Stomach (tissue), 9 donors: ENCODE results near the gene SLC35E2B. TPM values are rescaled to one million over a fixed set of nuclear protein-coding genes. Genes with fewer than 3 reads are reported as not detected.
"Not testable (repeated sequence)": the region's sequence is repeated elsewhere in the genome, so short reads cannot be mapped to it uniquely, and the experiment has no call there.

ENCODE experiments used
- DNase-seq, 2 donors: peaks; one replicate each; pipeline versions ENCODE4 v3.0.0 to v3.0.0-alpha.2; 2013 to 2019
- H3K27ac ChIP-seq, 5 donors: fragments of 200-600 bp in 4 of 5; sonication (generic) in 4 of 5; one replicate each; pipeline ENCODE4 v1.5.1; 2013 to 2019; ENCODE audit warnings: mild to moderate bottlenecking in 1 of 5, moderate library complexity in 1 of 5
- H3K27me3 ChIP-seq, 3 donors: fragments of 200-600 bp; sonication (generic); one replicate each; pipeline ENCODE4 v1.5.1; 2017 to 2019; ENCODE audit warnings: mixed run types in 1 of 3
- H3K36me3 ChIP-seq, 4 donors: fragments of 200-600 bp; sonication (generic); 1 replicate in 3 of 4; 2 replicates in 1 of 4; pipeline ENCODE4 v1.5.1; 2016 to 2019
- H3K4me1 ChIP-seq, 4 donors: fragments of 200-600 bp; sonication (generic); one replicate each; pipeline ENCODE4 v1.5.1; 2016 to 2019
- H3K4me3 ChIP-seq, 4 donors: fragments of 200-600 bp; sonication (generic) in 3 of 4; one replicate each; pipeline ENCODE4 v1.5.1; 2016 to 2019; ENCODE audit warnings: mild to moderate bottlenecking in 1 of 4
- H3K9me3 ChIP-seq, 4 donors: fragments of 200-600 bp; sonication (generic); one replicate each; pipeline ENCODE4 v1.5.1; 2016 to 2019
- CTCF ChIP-seq, 7 experiments: fragments of 450-650 bp in 4 of 7; fragments of 200-600 bp in 3 of 7; sonication (generic) in 3 of 7; IDR thresholded peaks; one replicate each; pipeline ENCODE4 v1.5.1; 2016 to 2019; ENCODE audit warnings: antibody characterized with exemption in 7 of 7, control low read depth in 2 of 7, mild to moderate bottlenecking in 1 of 7
- EP300 ChIP-seq: sonication (generic); formaldehyde crosslinking; IDR thresholded peaks from one replicate; pipeline ENCODE4 v1.6.1; 2017; ENCODE audit warnings: antibody characterized with exemption
- POLR2A ChIP-seq, 4 donors: fragments of 450-650 bp; IDR thresholded peaks; one replicate each; pipeline ENCODE4 v1.6.1; 2016; ENCODE audit warnings: antibody characterized with exemption in 4 of 4, control low read depth in 2 of 4, mild to moderate bottlenecking in 1 of 4, moderate library complexity in 1 of 4
- POLR2AphosphoS5 ChIP-seq, 3 donors: sonication (generic); formaldehyde crosslinking; IDR thresholded peaks; one replicate each; pipeline ENCODE4 v1.6.1; 2016; ENCODE audit warnings: antibody characterized with exemption in 3 of 3
- WGBS, 5 donors: extraction: QIAGEN DNeasy Blood & Tissue Kit in 3 of 5; methylation state at CpG; one replicate each; pipeline versions ENCODE4 v1.1.5 to v1.1.7; 2013 to 2018; 5-methylcytosine and 5-hydroxymethylcytosine counted together
- intact Hi-C: fragments of 100-400 bp; cut with DNase I; formaldehyde crosslinking; loops from one replicate; pipeline ENCODE4 v1.15.1; 2023; ENCODE audit warnings: low total_unique reads
- polyA plus RNA-seq, 3 donors: library from polyadenylated mRNA; stranded (reverse); fragments of 200-250 nt; gene quantifications; one replicate each; pipeline ENCODE4 v1.2.3, GENCODE V29; 2013
- total RNA-seq, 5 donors: library from RNA; depleted of rRNA; stranded (reverse); fragments of >200 nt; gene quantifications; one replicate each; pipeline versions ENCODE4 v1.1.0 to v1.2.3, GENCODE V29; 2014 to 2016
- donor health status: healthy with polysubstance abuse.
- donor health status: Bipolar disorder and iron deficiency.
- donor health status: healthy.

SLC35E2B gene
- total and polyA plus RNA-seq, 8 donors, result 11.2 to 105 (median 21.3) TPM

GRCh38 chr1:1730870-1731269, 38.3 kb upstream of the SLC35E2B start:
- Histone ChIP-seq H3K27me3 (no peaks in the 10 kb centered on the region), H3K36me3 (peaks cover 19 to 55% (median 52%) of the 10 kb centered on the region in 4 donors), H3K4me1 (peaks cover 0 to 5% (median 2%) of the 10 kb centered on the region in 4 donors), H3K9me3 (no peaks in the 10 kb centered on the region), H3K27ac (no peak overlapping the region), H3K4me3 (no peak overlapping the region)
- TF ChIP-seq CTCF (IDR thresholded peaks at IDR 0.05) (no peak), POLR2A (IDR thresholded peaks at IDR 0.05) (no peak), EP300 (no peak), POLR2AphosphoS5 (IDR thresholded peaks at IDR 0.05) (no peak)
- DNase-seq, result no peak
- 89 to 96% (median 93%) methylated on average over 11 to 17 of the region's 17 CpGs for WGBS, 5 donors
- intact Hi-C loops, result no loop called here

GRCh38 chr1:1730230-1730629, 37.6 kb upstream of the SLC35E2B start:
- H3K36me3 ChIP-seq, result peaks cover 19 to 52% (median 49%) of the 10 kb centered on the region in 4 donors
- H3K9me3 ChIP-seq, H3K4me3 ChIP-seq, intact Hi-C loops, H3K4me1 ChIP-seq, H3K27ac ChIP-seq, DNase-seq, H3K27me3 ChIP-seq: not testable (repeated sequence)
- 71 to 97% (median 93%) methylated on average over 3 to 9 of the region's 13 CpGs; no CpG with 5 or more reads in 2 of the 5 donors for WGBS, 5 donors

- not testable (repeated sequence) for H3K27me3 ChIP-seq
- peak overlapping the region in 3 of 5 donors; percentile 35 to 73 (median 58) for H3K27ac ChIP-seq
These were observed 36.7 kb upstream of the SLC35E2B start for GRCh38 chr1:1729116-1729816.

GRCh38 chr1:1728308-1729005, 35.9 kb upstream of the SLC35E2B start:
- peak overlapping the region in 3 of 5 donors; percentile 35 to 73 (median 58) for H3K27ac ChIP-seq
- H3K4me1 ChIP-seq, result not testable (repeated sequence)

More at GRCh38 chr1:1729116-1729816, 36.7 kb upstream of the SLC35E2B start:
- intact Hi-C loops, H3K4me1 ChIP-seq, DNase-seq, H3K9me3 ChIP-seq, H3K4me3 ChIP-seq: not testable (repeated sequence)
- 86 to 96% (median 91%) methylated on average over 10 to 18 of the region's 18 CpGs for WGBS, 5 donors
- peaks cover 19 to 42% (median 40%) of the 10 kb centered on the region in 4 donors for H3K36me3 ChIP-seq

GRCh38 chr1:1727131-1727651, 34.6 kb upstream of the SLC35E2B start:
- intact Hi-C loops, DNase-seq, H3K4me3 ChIP-seq, H3K27me3 ChIP-seq, H3K9me3 ChIP-seq, H3K4me1 ChIP-seq: not testable (repeated sequence)
- H3K36me3 ChIP-seq, result peaks cover 8 to 23% (median 20%) of the 10 kb centered on the region in 4 donors
- peak overlapping the region in 2 of 5 donors; percentile 34 to 53 for H3K27ac ChIP-seq
- WGBS, 5 donors, result 54 to 77% (median 65%) methylated on average over 9 to 11 of the region's 12 CpGs

More at GRCh38 chr1:1728308-1729005, 35.9 kb upstream of the SLC35E2B start:
- H3K9me3 ChIP-seq, intact Hi-C loops, H3K27me3 ChIP-seq, H3K4me3 ChIP-seq: not testable (repeated sequence)
- WGBS, 5 donors, result 51 to 70% (median 60%) methylated on average over 7 to 14 of the region's 14 CpGs
- DNase-seq, result peak in 1 of 2 donors; percentile 32
- peaks cover 19 to 35% (median 32%) of the 10 kb centered on the region in 4 donors for H3K36me3 ChIP-seq

- H3K9me3 ChIP-seq, DNase-seq, intact Hi-C loops, H3K4me3 ChIP-seq, H3K27me3 ChIP-seq: not testable (repeated sequence)
- Histone ChIP-seq H3K27ac (peak overlapping the region in 1 of 5 donors; percentile 34), H3K36me3 (peaks cover 4 to 18% (median 14%) of the 10 kb centered on the region in 4 donors), H3K4me1 (peaks cover 0 to 18% (median 5%) of the 10 kb centered on the region in 4 donors)
- WGBS, 5 donors, result 92 to 98% (median 95%) methylated on average over 14 to 17 of the region's 17 CpGs
These were observed 33.5 kb upstream of the SLC35E2B start for GRCh38 chr1:1726088-1726487.
